SK-N-MC (cell line): ENCODE results near the gene MBD3L2B.

Source experiments
- DNase-seq: peaks from one replicate; pipeline ENCODE4 v3.0.0-alpha.2; 2011; ENCODE audit warnings: low read depth, low spot score
- H3K27ac ChIP-seq: fragments of 200-600 bp; sonication (generic); 2 replicates; pipeline ENCODE4 v1.5.1; 2016; ENCODE audit warnings: mixed run types
- H3K36me3 ChIP-seq: fragments of 200-600 bp; sonication (generic); 2 replicates; pipeline ENCODE4 v1.6.1; 2017; ENCODE audit warnings: antibody characterized with exemption, low read length, mixed read lengths; ENCODE audit not compliant: insufficient read depth
- H3K4me3 ChIP-seq: fragments of 200-600 bp; sonication (generic); 2 replicates; pipeline ENCODE4 v1.5.1; 2016
- H3K9ac ChIP-seq: fragments of 200-600 bp; sonication (generic); 2 replicates; pipeline ENCODE4 v1.8.0; 2017; ENCODE audit warnings: mixed run types, mixed read lengths; ENCODE audit not compliant: insufficient read length
- H3K9me3 ChIP-seq: fragments of 200-600 bp; sonication (generic); 2 replicates; pipeline ENCODE4 v1.6.1; 2017; ENCODE audit warnings: low read depth, mild to moderate bottlenecking, antibody characterized with exemption, low read length, moderate library complexity, mixed read lengths
- EZH2 ChIP-seq: fragments of 200-600 bp; sonication (generic); IDR thresholded peaks from one replicate; pipeline ENCODE4 v1.6.1; 2017; ENCODE audit warnings: antibody characterized with exemption
- FOXP2 ChIP-seq: optimal IDR thresholded peaks from 2 replicates; pipeline ENCODE3; 2011; ENCODE audit warnings: mild to moderate bottlenecking, moderate library complexity; ENCODE audit not compliant: insufficient read depth; ENCODE audit errors: extremely low read length, control extremely low read depth
- POLR2AphosphoS5 ChIP-seq: IDR thresholded peaks from 2 replicates; pipeline ENCODE4 v1.6.1; 2012; ENCODE audit warnings: mild to moderate bottlenecking, low read depth, low read length, borderline replicate concordance

Gene MBD3L2B

DNA sequence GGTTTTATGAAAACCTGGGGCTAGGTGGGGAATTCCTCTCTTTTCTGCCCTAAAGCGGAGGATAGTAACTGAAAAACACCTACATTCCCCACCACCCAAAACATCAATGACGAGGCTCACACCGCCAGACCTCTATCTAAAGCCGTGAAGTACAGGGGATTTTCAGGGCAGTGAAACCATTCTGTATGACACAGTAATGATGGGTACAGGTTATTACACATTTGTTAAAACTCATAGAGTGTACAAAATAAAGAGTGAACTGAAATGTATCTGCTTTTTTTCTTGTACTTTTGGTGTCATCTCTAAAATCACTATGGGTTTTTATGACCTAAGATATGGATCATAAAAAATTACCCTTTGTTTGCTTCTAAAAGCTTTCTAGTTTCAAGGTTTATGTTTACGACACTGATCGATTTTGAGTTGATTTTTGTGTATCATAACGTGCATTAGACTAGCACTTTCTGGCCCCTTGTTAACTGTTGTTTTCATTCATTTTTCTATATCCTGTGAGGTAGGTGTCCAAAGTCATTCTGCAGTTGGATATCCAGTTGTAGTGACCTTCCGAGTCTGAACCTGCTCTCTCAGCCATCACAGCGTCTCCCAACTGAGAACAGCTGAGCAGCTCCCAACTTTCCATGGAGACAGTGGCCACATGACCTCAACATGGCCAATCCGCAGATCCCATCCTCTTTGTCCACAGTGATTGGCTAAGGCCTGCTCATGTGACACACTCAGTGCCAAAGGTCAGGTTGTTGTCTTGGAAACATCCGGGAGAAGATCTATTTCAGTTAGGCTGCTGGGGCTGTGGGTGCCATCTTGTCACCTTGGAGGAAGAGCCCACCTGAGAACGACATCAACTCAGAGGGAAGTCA is 10.3 kb downstream of the MBD3L2B start:
- H3K27ac ChIP-seq, result no peak overlapping the region
- no peak for DNase-seq
- TF ChIP-seq POLR2AphosphoS5 (no peak), EZH2 (no peak), FOXP2 (no peak)
- H3K9ac ChIP-seq, result no peak overlapping the region
- no peaks in the 10 kb centered on the region for H3K9me3 ChIP-seq
- H3K4me3 ChIP-seq, result no peak overlapping the region
- no peaks in the 10 kb centered on the region for H3K36me3 ChIP-seq

GRCh38 chr19:7007859-7008258 is 13.4 kb downstream of the MBD3L2B start:
- no peak overlapping the region for H3K27ac ChIP-seq
- no peak overlapping the region for H3K4me3 ChIP-seq
- TF ChIP-seq EZH2 (no peak), FOXP2 (no peak), POLR2AphosphoS5 (no peak)
- no peaks in the 10 kb centered on the region for H3K36me3 ChIP-seq
- H3K9me3 ChIP-seq, result no peaks in the 10 kb centered on the region
- DNase-seq, result no peak
- H3K9ac ChIP-seq, result no peak overlapping the region

- TF ChIP-seq EZH2, result no peak
- no peak for DNase-seq
- Histone ChIP-seq H3K4me3 (no peak overlapping the region), H3K27ac (no peak overlapping the region), H3K36me3 (no peaks in the 10 kb centered on the region), H3K9me3 (no peaks in the 10 kb centered on the region), H3K9ac (no peak overlapping the region)
These were observed 15.0 kb downstream of the MBD3L2B start for GRCh38 chr19:7006135-7006704.

GRCh38 chr19:7004313-7004931 is 16.8 kb downstream of the MBD3L2B start:
- Histone ChIP-seq H3K9ac (no peak overlapping the region), H3K27ac (no peak overlapping the region), H3K4me3 (no peak overlapping the region), H3K36me3 (no peaks in the 10 kb centered on the region), H3K9me3 (no peaks in the 10 kb centered on the region)
- TF ChIP-seq FOXP2, result no peak
- TF ChIP-seq EZH2, result no peak
- no peak for TF ChIP-seq POLR2AphosphoS5
- no peak for DNase-seq

GRCh38 chr19:7000816-7001215 is 20.4 kb downstream of the MBD3L2B start:
- no peak overlapping the region for H3K9ac ChIP-seq
- TF ChIP-seq POLR2AphosphoS5 (no peak), EZH2 (no peak), FOXP2 (no peak)
- H3K36me3 ChIP-seq, result no peaks in the 10 kb centered on the region
- H3K9me3 ChIP-seq, result no peaks in the 10 kb centered on the region
- no peak overlapping the region for H3K27ac ChIP-seq
- H3K4me3 ChIP-seq, result no peak overlapping the region
- DNase-seq, result no peak

DNA sequence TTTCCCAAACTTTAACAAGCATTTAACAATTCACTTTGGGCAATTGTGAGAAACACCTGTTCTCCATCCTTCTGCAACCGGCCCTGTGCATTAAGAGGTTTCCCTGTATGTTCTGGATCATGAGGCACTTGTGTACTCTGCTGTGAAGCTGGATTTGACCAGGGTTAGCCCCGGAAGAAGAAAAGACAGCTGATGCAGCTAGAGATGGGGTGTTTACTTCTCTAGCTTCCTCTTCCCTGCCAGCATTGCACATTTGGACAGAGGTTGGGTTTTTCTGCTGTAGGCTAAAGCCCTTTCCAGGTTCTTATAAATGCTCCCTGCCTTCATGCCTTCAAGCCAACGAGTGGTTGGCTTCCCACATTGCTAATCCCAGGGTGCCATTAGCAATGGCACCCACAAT is 20.9 kb downstream of the MBD3L2B start:
- H3K27ac ChIP-seq, result no peak overlapping the region
- H3K9me3 ChIP-seq, result no peaks in the 10 kb centered on the region
- H3K36me3 ChIP-seq, result no peaks in the 10 kb centered on the region
- TF ChIP-seq FOXP2, result no peak
- no peak for TF ChIP-seq EZH2
- TF ChIP-seq POLR2AphosphoS5, result no peak
- H3K9ac ChIP-seq, result no peak overlapping the region
- no peak for DNase-seq
- no peak overlapping the region for H3K4me3 ChIP-seq

DNA sequence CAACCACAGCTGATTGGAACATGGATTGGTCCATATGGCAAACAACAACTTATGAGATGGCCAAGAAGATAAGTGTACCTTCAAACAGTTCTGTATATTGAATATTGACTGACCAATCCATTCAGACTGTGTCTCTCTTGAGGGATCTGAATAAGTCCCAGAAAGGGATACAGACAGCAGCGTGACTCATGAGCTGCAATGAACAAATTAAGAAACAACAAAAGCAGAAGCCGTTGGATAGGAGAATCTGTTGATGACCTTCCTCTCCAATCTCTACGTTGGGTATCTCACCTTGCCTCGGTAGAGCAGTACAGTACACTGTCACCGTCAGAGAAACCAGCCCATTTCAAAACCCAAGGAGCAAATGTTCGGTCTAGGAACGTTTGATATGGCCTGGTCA is 21.3 kb downstream of the MBD3L2B start:
- TF ChIP-seq POLR2AphosphoS5 (no peak), EZH2 (no peak), FOXP2 (no peak)
- Histone ChIP-seq H3K27ac (no peak overlapping the region), H3K9ac (no peak overlapping the region), H3K36me3 (no peaks in the 10 kb centered on the region), H3K4me3 (no peak overlapping the region), H3K9me3 (no peaks in the 10 kb centered on the region)
- DNase-seq, result no peak

GRCh38 chr19:6997679-6998445 is 23.4 kb downstream of the MBD3L2B start:
- Histone ChIP-seq H3K27ac (no peak overlapping the region), H3K4me3 (no peak overlapping the region), H3K36me3 (no peaks in the 10 kb centered on the region), H3K9ac (no peak overlapping the region), H3K9me3 (no peaks in the 10 kb centered on the region)
- TF ChIP-seq EZH2 (no peak), FOXP2 (no peak), POLR2AphosphoS5 (no peak)
- DNase-seq, result no peak
